Mesenchymal stem cell (in vitro differentiated cells and primary cell): ENCODE data around the gene MFSD6L.

Source experiments
- DNase-seq: peaks from one replicate; pipeline ENCODE4 v3.0.0-alpha.2; 2013
- H2AFZ ChIP-seq: one replicate; pipeline ENCODE4 v1.6.1; 2013; ENCODE audit warnings: low read depth, mild to moderate bottlenecking, control low read depth, inconsistent platforms, low read length, moderate library complexity
- H2AK5ac ChIP-seq: 2 replicates; pipeline ENCODE4 v1.6.1; 2013; ENCODE audit warnings: low read length, moderate library complexity, mild to moderate bottlenecking, inconsistent platforms; ENCODE audit not compliant: severe bottlenecking
- H2BK120ac ChIP-seq: one replicate; pipeline ENCODE4 v1.6.1; 2013; ENCODE audit warnings: low read depth, mild to moderate bottlenecking, inconsistent platforms, low read length, moderate library complexity
- H2BK12ac ChIP-seq, 2 experiments: one replicate each; pipeline ENCODE4 v1.6.1; 2013; ENCODE audit warnings: inconsistent platforms in 2 of 2, low read length in 2 of 2, mild to moderate bottlenecking in 2 of 2, moderate library complexity in 2 of 2, control low read depth in 1 of 2
- H2BK15ac ChIP-seq: one replicate; pipeline ENCODE4 v1.6.1; 2013; ENCODE audit warnings: mild to moderate bottlenecking, low read depth, inconsistent platforms; ENCODE audit not compliant: poor library complexity, severe bottlenecking
- H2BK5ac ChIP-seq: 2 replicates; pipeline ENCODE4 v1.6.1; 2013; ENCODE audit warnings: low read depth, mild to moderate bottlenecking, low read length, control low read depth, inconsistent platforms; ENCODE audit not compliant: poor library complexity, severe bottlenecking
- H3K14ac ChIP-seq, 2 experiments: one replicate each; pipeline ENCODE4 v1.6.1; 2013; ENCODE audit warnings: inconsistent platforms in 2 of 2, low read length in 2 of 2, control low read depth in 1 of 2, mild to moderate bottlenecking in 1 of 2, moderate library complexity in 1 of 2
- H3K18ac ChIP-seq, 2 experiments: one replicate each; pipeline ENCODE4 v1.6.1; 2013; ENCODE audit warnings: inconsistent platforms in 2 of 2, low read length in 2 of 2, control low read depth in 1 of 2, low read depth in 1 of 2, mild to moderate bottlenecking in 1 of 2
- H3K23ac ChIP-seq, 2 experiments: one replicate each; pipeline ENCODE4 v1.6.1; 2013; ENCODE audit warnings: inconsistent platforms in 2 of 2, low read length in 2 of 2, mild to moderate bottlenecking in 2 of 2, moderate library complexity in 2 of 2, control low read depth in 1 of 2
- H3K27ac ChIP-seq: 2 replicates; pipeline ENCODE4 v1.5.1; 2013; ENCODE audit warnings: mild to moderate bottlenecking, moderate library complexity, low read length, control low read depth, inconsistent platforms; ENCODE audit not compliant: poor library complexity, severe bottlenecking
- H3K27me3 ChIP-seq, 2 experiments: 2 replicates each; pipeline versions ENCODE4 v1.6.1 to v1.7.0; 2013; ENCODE audit warnings: low read length in 2 of 2, mild to moderate bottlenecking in 2 of 2, moderate library complexity in 2 of 2, control low read depth in 1 of 2, inconsistent platforms in 1 of 2; ENCODE audit not compliant: control insufficient read depth in 1 of 2, insufficient read depth in 1 of 2
- H3K36me3 ChIP-seq, 2 experiments: 2 replicates each; pipeline versions ENCODE4 v1.6.1 to v1.7.0; 2013; ENCODE audit warnings: low read length in 2 of 2, control low read depth in 1 of 2, inconsistent platforms in 1 of 2, low read depth in 1 of 2, mild to moderate bottlenecking in 1 of 2; ENCODE audit not compliant: insufficient read depth in 2 of 2, control insufficient read depth in 1 of 2
- H3K4ac ChIP-seq, 2 experiments: one replicate each; pipeline ENCODE4 v1.6.1; 2013; ENCODE audit warnings: inconsistent platforms in 2 of 2, low read length in 2 of 2, mild to moderate bottlenecking in 2 of 2, moderate library complexity in 2 of 2, control low read depth in 1 of 2, low read depth in 1 of 2
- H3K4me1 ChIP-seq: 2 replicates; pipeline ENCODE4 v1.6.1; 2013; ENCODE audit warnings: low read depth, low read length, control low read depth; ENCODE audit not compliant: control insufficient read depth, insufficient read depth
- H3K4me2 ChIP-seq: 2 replicates; pipeline ENCODE4 v1.6.1; 2013; ENCODE audit warnings: low read length, mild to moderate bottlenecking, inconsistent platforms; ENCODE audit not compliant: poor library complexity, severe bottlenecking
- H3K4me3 ChIP-seq, 2 experiments: 2 replicates each; pipeline versions ENCODE4 v1.5.1 to v1.7.0; 2013; ENCODE audit warnings: low read length in 2 of 2, mild to moderate bottlenecking in 2 of 2, control low read depth in 1 of 2, low read depth in 1 of 2; ENCODE audit not compliant: insufficient read depth in 1 of 2
- H3K79me1 ChIP-seq: replicated peaks from 2 replicates; pipeline ENCODE4 v1.6.1; 2013; ENCODE audit warnings: mild to moderate bottlenecking, control low read depth, low read length, inconsistent platforms; ENCODE audit not compliant: poor library complexity, severe bottlenecking
- H3K9ac ChIP-seq: 2 replicates; pipeline ENCODE4 v1.7.0; 2013; ENCODE audit warnings: mild to moderate bottlenecking, low read length, moderate library complexity
- H3K9me3 ChIP-seq: 2 replicates; pipeline ENCODE4 v1.7.0; 2013; ENCODE audit warnings: mild to moderate bottlenecking, low read length; ENCODE audit not compliant: control insufficient read depth
- H4K8ac ChIP-seq: one replicate; pipeline ENCODE4 v1.6.1; 2013; ENCODE audit warnings: inconsistent platforms, mild to moderate bottlenecking, low read length, moderate library complexity
- H4K91ac ChIP-seq: one replicate; pipeline ENCODE4 v1.6.1; 2013; ENCODE audit warnings: mild to moderate bottlenecking, low read length, inconsistent platforms
- WGBS: methylation state at CpG from one replicate; pipeline ENCODE4 v1.1.7; 2013; ENCODE audit warnings: mixed read lengths; 5-methylcytosine and 5-hydroxymethylcytosine counted together

MFSD6L gene

DNA sequence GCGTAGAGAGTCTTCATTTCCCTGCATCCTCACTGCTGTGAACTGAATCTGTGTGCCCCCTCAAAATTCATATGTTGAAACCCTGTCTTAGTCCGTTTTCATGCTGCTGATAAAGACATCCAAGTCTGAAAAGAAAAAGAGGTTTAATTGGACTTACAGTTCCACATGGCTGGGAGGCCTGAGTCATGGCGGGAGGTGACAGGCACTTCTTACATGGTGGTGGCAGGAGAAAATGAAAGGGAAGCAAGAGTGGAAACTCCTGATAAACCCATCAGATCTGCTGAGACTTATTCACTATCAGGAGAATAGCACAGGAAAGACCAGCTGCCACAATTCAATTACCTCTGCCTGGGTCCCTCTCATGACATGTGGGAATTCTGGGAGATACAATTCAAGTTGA is 51.4 kb downstream of the MFSD6L start:
- Histone ChIP-seq H3K27ac (no peak overlapping the region), H2BK12ac (no peak overlapping the region), H3K14ac (no peak overlapping the region), H3K4me1 (peaks cover 8% of the 10 kb centered on the region), H4K91ac (no peak overlapping the region), H2AFZ (no peak overlapping the region), H2BK120ac (no peak overlapping the region), H2BK15ac (no peak overlapping the region), H3K9ac (no peak overlapping the region), H3K4ac (no peak overlapping the region), H3K4me2 (no peak overlapping the region), H2AK5ac (no peak overlapping the region), H3K79me1 (no peaks in the 10 kb centered on the region), H3K18ac (no peak overlapping the region), H3K4me3 (no peak overlapping the region), H2BK5ac (no peak overlapping the region), H3K23ac (no peak overlapping the region), H3K36me3 (no peaks in the 10 kb centered on the region), H4K8ac (no peak overlapping the region), H3K27me3 (peaks cover 18 to 41% of the 10 kb centered on the region in 2 experiments), H3K9me3 (no peaks in the 10 kb centered on the region)
- 92% methylated on average over 3 of the region's 3 CpGs for WGBS
- peak; percentile 6 for DNase-seq
